ENCODE data around the gene TRAPPC2L. TPM values are rescaled to one million over a fixed set of nuclear protein-coding genes. Genes with fewer than 3 reads are reported as not detected.

The TRAPPC2L gene, protein sequence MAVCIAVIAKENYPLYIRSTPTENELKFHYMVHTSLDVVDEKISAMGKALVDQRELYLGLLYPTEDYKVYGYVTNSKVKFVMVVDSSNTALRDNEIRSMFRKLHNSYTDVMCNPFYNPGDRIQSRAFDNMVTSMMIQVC
- total RNA-seq = 10 to 100 TPM; 45.6 to 61.1 (median 57.5) TPM
- total RNA-seq (2013) = 46.0 TPM
- 22.5 to 60.5 (median 36.6) reads per million in 29 experiments for total RNA-seq

GRCh38 chr16:88856828-88857727 lies at the start of gene TRAPPC2L, which contains the start of gene GALNS:
Gene TRAPPC2L (plus strand): TSS chr16:88857127. CDS start chr16:88857151, 24 bp downstream.
Gene GALNS (minus strand): TSS chr16:88856947. CDS start chr16:88856877, 70 bp downstream.
- peak; percentile 89 to 94 (median 92) for ATAC-seq (replicated peaks in 1 of 4)
- Histone ChIP-seq H3K4me1 (ENCODE audit: control insufficient read depth in 1 of 2, extremely low read depth in 1 of 2, insufficient read depth in 2 of 2, low read length in 2 of 2) (peaks cover 12 to 38% of the 10 kb centered on the region in 2 experiments), H3K27ac (ENCODE audit: low read length) (peak within 1 kb of the TSS; percentile 68), H3K27me3 (replicated peaks in 1 of 2; ENCODE audit: control insufficient read depth in 2 of 2, extremely low read depth in 1 of 2, insufficient read depth in 2 of 2, low read length in 1 of 2) (no peaks in the 10 kb centered on the region), H3K4me3 (ENCODE audit: control insufficient read depth in 1 of 2, extremely low read depth in 1 of 2, low read length in 1 of 2) (peak within 1 kb of the TSS; percentile 98 to 100), H3K9me3 (no peaks in the 10 kb centered on the region), H3K36me3 (ENCODE audit: control insufficient read depth in 2 of 2, extremely low read depth in 1 of 2, insufficient read depth in 1 of 2, low read length in 1 of 2) (peaks cover 4 to 36% of the 10 kb centered on the region in 2 donors)
- Mint-ChIP-seq H3K27me3 (no peaks in the 10 kb centered on the region), H3K27ac (peak within 1 kb of the TSS; percentile 90 to 97), H3K4me3 (peak within 1 kb of the TSS; percentile 95 to 97 (median 97)), H3K9me3 (no peaks in the 10 kb centered on the region), H3K4me1 (peaks cover 36 to 39% (median 37%) of the 10 kb centered on the region in 3 donors), H3K36me3 (peaks cover 8% of the 10 kb centered on the region)
- WGBS (ENCODE audit: insufficient coverage) = 1% methylated on average over 84 of the region's 87 CpGs
- peak; percentile 93 to 99 (median 97) for DNase-seq
- ChIA-PET POLR2A (interaction anchor here in 1 of 2 donors (1.0 kb wide), 1 partner anchor 47 kb away, joined by 3 read pairs; no protein-coding TSS in a partner anchor), CTCF (interaction anchor here in 1 of 2 donors (0.6 to 1.3 kb wide), 4 partner anchors 13 to 357 kb away, joined by 3 to 6 read pairs (median 4); no protein-coding TSS in a partner anchor)

DNA sequence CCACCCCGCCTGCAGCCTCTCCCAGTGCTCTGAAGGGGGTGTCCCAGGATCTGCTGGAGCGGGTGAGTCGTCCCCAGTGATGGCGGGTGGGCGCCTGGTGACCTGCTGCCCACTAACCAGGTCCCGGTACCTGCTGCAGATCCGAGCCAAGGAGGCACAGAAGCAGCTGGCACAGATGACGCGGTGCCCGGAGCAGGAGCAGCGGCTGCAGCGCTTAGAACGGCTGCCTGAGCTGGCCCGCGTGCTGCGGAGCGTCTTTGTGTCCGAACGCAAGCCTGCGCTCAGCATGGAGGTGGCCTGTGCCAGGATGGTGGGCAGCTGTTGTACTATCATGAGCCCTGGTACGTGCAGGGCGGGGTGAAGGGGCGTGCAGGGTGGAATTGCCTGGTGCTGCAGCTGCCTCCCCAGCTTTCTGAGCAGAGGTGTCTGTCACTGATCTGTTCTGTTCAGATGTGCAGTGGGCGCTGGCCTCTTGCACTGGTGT lies 49.7 kb upstream of the TRAPPC2L start:
- peaks cover 0 to 6% of the 10 kb centered on the region in 2 experiments for H3K27me3 ChIP-seq (replicated peaks in 1 of 2; ENCODE audit: control insufficient read depth in 2 of 2, extremely low read depth in 1 of 2, insufficient read depth in 2 of 2, low read length in 1 of 2)

GRCh38 chr16:88807626-88808453 lies 49.1 kb upstream of the TRAPPC2L start:
- H3K36me3 Mint-ChIP-seq = no peaks in the 10 kb centered on the region
- Histone ChIP-seq H3K4me3 (ENCODE audit: control insufficient read depth in 1 of 2, extremely low read depth in 1 of 2, low read length in 1 of 2) (no peak overlapping the region), H3K36me3 (ENCODE audit: control insufficient read depth in 2 of 2, extremely low read depth in 1 of 2, insufficient read depth in 1 of 2, low read length in 1 of 2) (peaks cover 8 to 14% of the 10 kb centered on the region in 2 donors), H3K27ac (ENCODE audit: low read length) (no peak overlapping the region), H3K27me3 (replicated peaks in 1 of 2; ENCODE audit: control insufficient read depth in 2 of 2, extremely low read depth in 1 of 2, insufficient read depth in 2 of 2, low read length in 1 of 2) (peaks cover 0 to 6% of the 10 kb centered on the region in 2 experiments), H3K9me3 (no peaks in the 10 kb centered on the region), H3K4me1 (ENCODE audit: control insufficient read depth in 1 of 2, extremely low read depth in 1 of 2, insufficient read depth in 2 of 2, low read length in 2 of 2) (peaks cover 4 to 50% of the 10 kb centered on the region in 2 experiments)
- H3K9me3 Mint-ChIP-seq = no peaks in the 10 kb centered on the region
- POLR2A ChIA-PET = no interaction called here
- H3K4me3 Mint-ChIP-seq = peak overlapping the region in 1 of 3 donors; percentile 31
- 89% methylated on average over 23 of the region's 26 CpGs for WGBS (ENCODE audit: insufficient coverage)
- no peaks in the 10 kb centered on the region for H3K27me3 Mint-ChIP-seq
- peaks cover 12 to 25% (median 15%) of the 10 kb centered on the region in 3 donors for H3K4me1 Mint-ChIP-seq
- DNase-seq (no peak), ATAC-seq (replicated peaks in 1 of 4) (no peak)
- CTCF ChIA-PET = no interaction called here
- H3K27ac Mint-ChIP-seq = no peak overlapping the region

More for the DNA sequence above, 49.7 kb upstream of the TRAPPC2L start:
- H3K4me3 ChIP-seq (ENCODE audit: control insufficient read depth in 1 of 2, extremely low read depth in 1 of 2, low read length in 1 of 2) = no peak overlapping the region
- peaks cover 8 to 14% of the 10 kb centered on the region in 2 donors for H3K36me3 ChIP-seq (ENCODE audit: control insufficient read depth in 2 of 2, extremely low read depth in 1 of 2, insufficient read depth in 1 of 2, low read length in 1 of 2)
- no peaks in the 10 kb centered on the region for H3K9me3 Mint-ChIP-seq
- ChIA-PET POLR2A (interaction anchor here in 1 of 2 donors (0.5 kb wide), 1 partner anchor 40 kb away, joined by 3 read pairs; no protein-coding TSS in a partner anchor), CTCF (no interaction called here)
- no peaks in the 10 kb centered on the region for H3K36me3 Mint-ChIP-seq
- WGBS (ENCODE audit: insufficient coverage) = 94% methylated on average over 24 of the region's 24 CpGs
- no peaks in the 10 kb centered on the region for H3K9me3 ChIP-seq
- peaks cover 12 to 25% (median 15%) of the 10 kb centered on the region in 3 donors for H3K4me1 Mint-ChIP-seq
- H3K27ac Mint-ChIP-seq = no peak overlapping the region
- peak overlapping the region in 1 of 3 donors; percentile 31 for H3K4me3 Mint-ChIP-seq
- no peak overlapping the region for H3K27ac ChIP-seq (ENCODE audit: low read length)
- DNase-seq (no peak), ATAC-seq (replicated peaks in 1 of 4) (no peak)
- no peaks in the 10 kb centered on the region for H3K27me3 Mint-ChIP-seq
- peaks cover 4 to 50% of the 10 kb centered on the region in 2 experiments for H3K4me1 ChIP-seq (ENCODE audit: control insufficient read depth in 1 of 2, extremely low read depth in 1 of 2, insufficient read depth in 2 of 2, low read length in 2 of 2)

DNA sequence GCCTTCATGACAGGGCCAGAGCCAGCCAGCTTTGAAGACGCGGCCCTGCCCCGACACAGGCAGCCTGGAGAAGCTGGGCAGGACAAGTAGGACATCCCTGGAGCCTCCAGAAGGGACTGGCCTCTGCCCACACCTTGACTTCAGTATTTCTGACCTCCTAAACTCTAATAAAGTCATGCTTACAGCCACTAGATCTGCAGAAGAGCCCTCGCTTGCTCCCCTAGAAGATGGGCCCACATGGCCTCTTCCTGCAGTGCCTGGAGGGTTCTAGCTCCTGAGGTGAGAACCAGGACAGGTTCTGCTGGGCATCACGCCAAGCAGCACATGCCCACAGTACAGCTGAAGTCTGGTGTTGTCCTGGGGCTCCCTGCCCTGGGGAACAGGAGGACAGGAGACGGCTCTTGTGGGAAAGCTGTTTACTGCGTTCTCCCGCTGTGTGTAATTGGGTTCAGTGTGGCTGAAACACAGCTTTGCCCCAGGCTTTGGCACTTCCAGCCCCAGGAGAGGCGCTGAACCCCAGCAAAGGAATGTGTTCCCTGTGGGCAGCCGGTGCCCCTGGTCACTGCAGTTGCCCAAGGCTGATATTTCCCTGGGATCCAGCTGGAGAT lies 47.8 kb upstream of the TRAPPC2L start:
- Mint-ChIP-seq H3K27ac (peak overlapping the region in 1 of 2 donors; percentile 58), H3K4me3 (peak overlapping the region; percentile 13 to 21 (median 15)), H3K27me3 (no peaks in the 10 kb centered on the region), H3K4me1 (peaks cover 12 to 27% (median 14%) of the 10 kb centered on the region in 3 donors), H3K9me3 (no peaks in the 10 kb centered on the region), H3K36me3 (no peaks in the 10 kb centered on the region)
- H3K36me3 ChIP-seq (ENCODE audit: control insufficient read depth in 2 of 2, extremely low read depth in 1 of 2, insufficient read depth in 1 of 2, low read length in 1 of 2) = peaks cover 8 to 14% of the 10 kb centered on the region in 2 donors
- 82% methylated on average over 4 of the region's 10 CpGs for WGBS (ENCODE audit: insufficient coverage)
- ATAC-seq (replicated peaks in 1 of 4) (no peak), DNase-seq (no peak)
- no peak overlapping the region for H3K27ac ChIP-seq (ENCODE audit: low read length)
- no peaks in the 10 kb centered on the region for H3K9me3 ChIP-seq
- peaks cover 0 to 5% of the 10 kb centered on the region in 2 experiments for H3K27me3 ChIP-seq (replicated peaks in 1 of 2; ENCODE audit: control insufficient read depth in 2 of 2, extremely low read depth in 1 of 2, insufficient read depth in 2 of 2, low read length in 1 of 2)
- ChIA-PET POLR2A (no interaction called here), CTCF (no interaction called here)
- H3K4me3 ChIP-seq (ENCODE audit: control insufficient read depth in 1 of 2, extremely low read depth in 1 of 2, low read length in 1 of 2) = no peak overlapping the region
- H3K4me1 ChIP-seq (ENCODE audit: control insufficient read depth in 1 of 2, extremely low read depth in 1 of 2, insufficient read depth in 2 of 2, low read length in 2 of 2) = peaks cover 4 to 46% of the 10 kb centered on the region in 2 experiments

DNA sequence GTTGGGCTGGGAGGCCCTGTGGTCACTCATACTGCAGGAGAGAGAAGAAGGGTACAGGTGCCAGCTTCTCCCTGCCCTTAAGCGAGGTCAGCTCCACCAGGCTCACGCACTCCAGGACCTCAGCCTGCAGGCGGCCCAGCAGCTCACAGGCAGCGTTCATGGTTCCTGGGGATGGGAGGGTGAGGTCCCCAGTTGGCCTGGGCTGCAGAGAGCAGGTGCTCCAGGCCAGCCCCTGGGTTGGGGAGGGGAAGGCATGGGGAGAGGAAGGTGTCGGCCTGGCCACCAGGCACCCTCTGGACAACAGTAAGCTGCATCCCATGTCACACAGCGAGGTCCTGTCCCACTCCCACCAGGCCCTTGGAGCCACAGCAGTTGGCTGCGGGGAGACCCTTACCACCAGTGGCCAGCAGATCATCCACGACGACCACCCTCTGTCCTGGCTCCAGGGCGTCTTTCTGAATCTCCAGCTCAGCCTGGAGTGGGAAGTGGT lies 47.2 kb upstream of the TRAPPC2L start:
- Histone ChIP-seq H3K36me3 (ENCODE audit: control insufficient read depth in 2 of 2, extremely low read depth in 1 of 2, insufficient read depth in 1 of 2, low read length in 1 of 2) (peaks cover 8 to 14% of the 10 kb centered on the region in 2 donors), H3K27ac (ENCODE audit: low read length) (no peak overlapping the region), H3K4me3 (ENCODE audit: control insufficient read depth in 1 of 2, extremely low read depth in 1 of 2, low read length in 1 of 2) (no peak overlapping the region), H3K27me3 (replicated peaks in 1 of 2; ENCODE audit: control insufficient read depth in 2 of 2, extremely low read depth in 1 of 2, insufficient read depth in 2 of 2, low read length in 1 of 2) (peaks cover 0 to 2% of the 10 kb centered on the region in 2 experiments), H3K4me1 (ENCODE audit: control insufficient read depth in 1 of 2, extremely low read depth in 1 of 2, insufficient read depth in 2 of 2, low read length in 2 of 2) (peaks cover 4 to 40% of the 10 kb centered on the region in 2 experiments), H3K9me3 (no peaks in the 10 kb centered on the region)
- Mint-ChIP-seq H3K4me3 (peak overlapping the region; percentile 15 to 90 (median 86)), H3K36me3 (no peaks in the 10 kb centered on the region), H3K27me3 (no peaks in the 10 kb centered on the region), H3K9me3 (no peaks in the 10 kb centered on the region), H3K4me1 (peaks cover 12 to 25% (median 13%) of the 10 kb centered on the region in 3 donors), H3K27ac (peak overlapping the region; percentile 39 to 48)
- no peak for ATAC-seq (replicated peaks in 1 of 4)
- POLR2A ChIA-PET = interaction anchor here in 1 of 2 donors (0.6 kb wide), 1 partner anchor 437 kb away, joined by 3 read pairs; no protein-coding TSS in a partner anchor
- no peak for DNase-seq
- CTCF ChIA-PET = interaction anchor here in 1 of 2 donors (0.9 kb wide), 1 partner anchor 358 kb away, joined by 4 read pairs; no protein-coding TSS in a partner anchor
- 85% methylated on average over 6 of the region's 10 CpGs for WGBS (ENCODE audit: insufficient coverage)

Measured in T-cell (primary cell).